CD8-positive, alpha-beta memory T cell (primary cell): ENCODE data around the gene SGK2. TPM values are rescaled to one million over a fixed set of nuclear protein-coding genes. Genes with fewer than 3 reads are reported as not detected.

ENCODE experiments used
- CTCF ChIA-PET: fragments of 350-600 bp; sonication (Branson Sonifier 250); formaldehyde crosslinking; loops from one replicate; lab custom pipeline; 2021; ENCODE audit warnings: antibody characterized with exemption; lab: Charles Lee
- POLR2A ChIA-PET: fragments of 350-600 bp; sonication (Branson Sonifier 250); formaldehyde crosslinking; loops from one replicate; lab custom pipeline; 2021; ENCODE audit warnings: antibody characterized with exemption; lab: Charles Lee
- DNase-seq, 5 donors: peaks; one replicate each; pipeline versions ENCODE4 v3.0.0 to v3.0.0-alpha.2; 2020 to 2022; ENCODE audit warnings: mixed read lengths in 1 of 5
- H3K27ac ChIP-seq: one replicate; pipeline ENCODE4 v1.7.0; 2013; ENCODE audit warnings: low read depth, mild to moderate bottlenecking, low read length, moderate library complexity
- H3K27me3 ChIP-seq: 2 replicates; pipeline ENCODE4 v1.7.0; 2013; ENCODE audit warnings: low read length, mild to moderate bottlenecking; ENCODE audit not compliant: insufficient read depth, poor library complexity, severe bottlenecking
- H3K36me3 ChIP-seq: 2 replicates; pipeline ENCODE4 v1.7.0; 2013; ENCODE audit warnings: mild to moderate bottlenecking, low read length, moderate library complexity; ENCODE audit not compliant: insufficient read depth
- H3K4me1 ChIP-seq: 2 replicates; pipeline ENCODE4 v1.7.0; 2013; ENCODE audit warnings: mild to moderate bottlenecking, low read length, moderate library complexity; ENCODE audit not compliant: insufficient read depth
- H3K4me3 ChIP-seq: 2 replicates; pipeline ENCODE4 v1.7.0; 2013; ENCODE audit warnings: mild to moderate bottlenecking, low read length
- H3K9me3 ChIP-seq: 2 replicates; pipeline ENCODE4 v1.7.0; 2013; ENCODE audit warnings: mild to moderate bottlenecking, low read length
- H3K27ac Mint-ChIP-seq, 8 donors: one replicate each; pipeline ENCODE4 v1.8.0; 2020 to 2021; ENCODE audit warnings: mixed read lengths in 8 of 8, mild to moderate bottlenecking in 6 of 8, inconsistent platforms in 3 of 8, moderate library complexity in 3 of 8
- H3K27me3 Mint-ChIP-seq, 2 donors: one replicate each; pipeline ENCODE4 v1.8.0; 2020 to 2021; ENCODE audit warnings: mixed read lengths in 2 of 2, mild to moderate bottlenecking in 1 of 2, moderate library complexity in 1 of 2
- H3K36me3 Mint-ChIP-seq, 3 donors: one replicate each; pipeline ENCODE4 v1.8.0; 2020 to 2021; ENCODE audit warnings: mixed read lengths in 3 of 3, inconsistent platforms in 1 of 3, mild to moderate bottlenecking in 1 of 3
- H3K4me1 Mint-ChIP-seq, 3 donors: one replicate each; pipeline ENCODE4 v1.8.0; 2020 to 2021; ENCODE audit warnings: mixed read lengths in 3 of 3, inconsistent platforms in 1 of 3, mild to moderate bottlenecking in 1 of 3
- H3K4me3 Mint-ChIP-seq, 7 donors: one replicate each; pipeline ENCODE4 v1.8.0; 2020 to 2021; ENCODE audit warnings: mixed read lengths in 7 of 7, mild to moderate bottlenecking in 6 of 7, moderate library complexity in 4 of 7, inconsistent platforms in 2 of 7
- H3K9me3 Mint-ChIP-seq, 5 donors: one replicate each; pipeline ENCODE4 v1.8.0; 2020 to 2022; ENCODE audit warnings: mixed read lengths in 5 of 5, mild to moderate bottlenecking in 3 of 5, moderate library complexity in 2 of 5, inconsistent platforms in 1 of 5
- polyA plus RNA-seq: library from polyadenylated mRNA; unstranded; fragments of 300-500 nt; fragmentation: Illumina TruSeq; gene quantifications from one replicate; pipeline ENCODE4 v1.2.3, GENCODE V29; 2021
- total RNA-seq, 2 experiments: library from RNA; stranded (reverse); gene quantifications; one replicate each; pipeline ENCODE4 v1.2.3, GENCODE V29; 2021

Gene SGK2
- total and polyA plus RNA-seq, 3 experiments from 2014 or later, result 0.11 to 0.24 TPM; not detected in 1

GRCh38 chr20:43537921-43538877 lies 20.6 kb upstream of the SGK2 start:
- Mint-ChIP-seq H3K27me3 (peaks cover 0 to 1% of the 10 kb centered on the region in 2 donors), H3K4me1 (no peaks in the 10 kb centered on the region), H3K9me3 (no peaks in the 10 kb centered on the region), H3K36me3 (peaks cover 0 to 30% (median 0%) of the 10 kb centered on the region in 3 donors), H3K4me3 (no peak overlapping the region), H3K27ac (peak overlapping the region in 2 of 8 donors; percentile 32 to 48)
- DNase-seq, result peak in 3 of 5 donors; percentile 20 to 61 (median 26)
- no peaks in the 10 kb centered on the region for H3K9me3 ChIP-seq
- H3K27me3 ChIP-seq, result no peaks in the 10 kb centered on the region
- H3K27ac ChIP-seq, result no peak overlapping the region
- POLR2A ChIA-PET, result no interaction called here
- H3K36me3 ChIP-seq, result no peaks in the 10 kb centered on the region
- H3K4me3 ChIP-seq, result no peak overlapping the region
- CTCF ChIA-PET, result interaction anchor here (0.9 to 1.5 kb wide), 11 partner anchors 8 to 224 kb away, joined by 3 to 5 read pairs (median 3); no protein-coding TSS in a partner anchor
- H3K4me1 ChIP-seq, result no peaks in the 10 kb centered on the region

DNA sequence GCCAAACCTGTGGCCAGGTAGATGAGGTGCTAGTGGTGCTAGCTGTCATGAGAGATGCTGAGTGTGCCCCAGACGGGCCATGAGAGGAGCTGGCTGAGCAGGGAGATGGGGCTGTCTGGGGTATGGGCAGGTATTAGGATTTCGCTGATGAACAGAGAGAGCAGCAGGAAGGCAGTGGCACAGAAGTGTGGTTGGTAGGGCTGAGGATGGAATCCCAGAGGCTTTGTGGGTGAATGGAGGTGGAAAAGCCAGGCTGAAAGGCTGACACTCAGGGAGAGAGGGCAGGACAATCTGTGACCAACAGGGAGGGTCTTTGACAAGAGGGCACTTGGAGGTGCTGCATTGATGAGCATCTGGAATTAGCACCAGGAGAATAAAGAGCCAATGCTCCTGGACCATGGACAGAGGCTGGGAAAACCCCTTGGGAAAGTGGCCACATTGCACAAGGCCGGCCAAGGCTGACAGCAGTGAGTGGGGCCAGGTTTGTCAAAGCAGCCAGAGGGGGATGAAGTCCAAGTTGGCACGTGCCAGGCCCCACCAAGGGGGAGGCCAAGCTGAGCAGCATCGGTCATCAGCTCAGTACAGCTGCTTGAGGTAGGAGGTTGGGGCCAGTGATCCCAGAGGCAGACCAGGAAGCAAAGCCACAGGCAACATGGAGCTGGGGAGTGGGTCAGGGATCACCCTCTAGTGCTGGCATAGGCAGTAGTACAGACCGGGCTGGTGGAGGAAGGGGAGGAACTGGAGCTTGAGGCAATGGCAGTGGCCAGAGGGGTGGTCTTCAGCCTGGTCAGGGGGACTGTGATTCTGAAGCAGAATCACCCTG lies 19.7 kb upstream of the SGK2 start:
- no peaks in the 10 kb centered on the region for H3K4me1 Mint-ChIP-seq
- Histone ChIP-seq H3K4me1 (no peaks in the 10 kb centered on the region), H3K4me3 (no peak overlapping the region), H3K27ac (no peak overlapping the region), H3K27me3 (no peaks in the 10 kb centered on the region), H3K9me3 (no peaks in the 10 kb centered on the region), H3K36me3 (no peaks in the 10 kb centered on the region)
- CTCF ChIA-PET, result interaction anchor here (0.9 to 1.5 kb wide), 8 partner anchors 10 to 223 kb away, joined by 3 to 5 read pairs (median 3); no protein-coding TSS in a partner anchor
- POLR2A ChIA-PET, result no interaction called here
- H3K27ac Mint-ChIP-seq, result peak overlapping the region in 2 of 8 donors; percentile 48 to 93
- no peak overlapping the region for H3K4me3 Mint-ChIP-seq
- DNase-seq, result no peak
- peaks cover 0 to 30% (median 0%) of the 10 kb centered on the region in 3 donors for H3K36me3 Mint-ChIP-seq
- H3K9me3 Mint-ChIP-seq, result no peaks in the 10 kb centered on the region
- H3K27me3 Mint-ChIP-seq, result peaks cover 0 to 3% of the 10 kb centered on the region in 2 donors

DNA sequence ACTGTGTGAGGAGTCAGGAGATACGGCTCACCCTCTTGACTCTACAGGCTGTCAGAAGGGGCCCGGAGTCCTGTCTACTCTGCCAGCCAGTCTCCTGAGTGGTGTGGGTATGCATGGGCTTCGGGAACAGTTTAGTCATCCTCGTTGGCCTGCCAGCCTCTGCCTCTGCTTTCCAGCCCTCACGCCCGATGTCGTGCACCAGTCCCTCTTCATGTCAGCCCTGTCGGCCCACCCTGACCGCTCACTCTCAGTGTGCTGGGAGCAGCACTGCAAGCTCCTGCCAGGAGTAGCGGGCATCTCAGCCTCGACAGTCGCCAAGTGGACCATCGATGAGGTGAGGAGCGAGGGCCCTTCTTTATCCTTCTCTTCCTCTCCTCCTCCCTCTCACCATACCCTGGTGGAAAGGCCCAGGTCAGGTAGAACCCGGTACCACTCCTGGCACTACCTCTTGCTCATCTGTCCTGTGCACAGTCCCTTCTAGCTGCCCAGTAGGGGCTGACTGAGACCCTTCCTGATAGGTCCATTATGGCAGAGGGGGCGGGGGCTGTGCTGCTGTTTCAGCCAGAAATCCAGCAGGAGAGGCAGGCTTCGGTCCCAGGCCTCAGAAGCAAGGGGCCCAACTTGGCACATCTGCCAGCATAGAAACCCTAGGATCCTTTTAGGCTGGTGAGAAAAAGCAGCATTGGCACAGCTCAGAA lies 18.7 kb upstream of the SGK2 start:
- Mint-ChIP-seq H3K27ac (no peak overlapping the region), H3K36me3 (peaks cover 0 to 30% (median 0%) of the 10 kb centered on the region in 3 donors), H3K9me3 (no peaks in the 10 kb centered on the region), H3K4me1 (no peaks in the 10 kb centered on the region), H3K4me3 (no peak overlapping the region), H3K27me3 (peaks cover 0 to 4% of the 10 kb centered on the region in 2 donors)
- DNase-seq, result no peak
- Histone ChIP-seq H3K27me3 (no peaks in the 10 kb centered on the region), H3K4me1 (no peaks in the 10 kb centered on the region), H3K27ac (no peak overlapping the region), H3K9me3 (no peaks in the 10 kb centered on the region), H3K36me3 (no peaks in the 10 kb centered on the region), H3K4me3 (no peak overlapping the region)
- CTCF ChIA-PET, result interaction anchor here (0.9 to 1.0 kb wide), 2 partner anchors 26 to 44 kb away, joined by 3 read pairs; no protein-coding TSS in a partner anchor
- POLR2A ChIA-PET, result no interaction called here

DNA sequence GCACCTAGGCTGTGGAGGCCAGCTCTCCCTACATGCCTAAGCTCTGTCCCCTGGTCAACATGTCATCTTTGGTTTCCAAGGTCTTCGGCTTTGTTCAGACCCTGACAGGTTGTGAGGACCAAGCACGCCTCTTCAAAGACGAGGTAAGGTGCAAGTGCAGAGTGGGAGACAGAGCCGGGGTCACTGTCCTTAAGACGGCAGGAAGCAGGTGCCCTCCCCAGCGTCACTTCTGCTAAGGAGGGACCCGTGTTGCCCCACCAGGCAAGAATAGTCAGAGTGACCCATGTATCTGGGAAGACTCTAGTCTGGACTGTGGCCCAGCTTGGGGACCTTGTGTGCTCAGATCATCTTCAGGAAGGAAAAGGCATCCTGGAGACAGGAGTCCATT lies 18.2 kb upstream of the SGK2 start:
- no peaks in the 10 kb centered on the region for H3K9me3 Mint-ChIP-seq
- POLR2A ChIA-PET, result no interaction called here
- Histone ChIP-seq H3K9me3 (no peaks in the 10 kb centered on the region), H3K27me3 (no peaks in the 10 kb centered on the region), H3K27ac (no peak overlapping the region), H3K4me3 (no peak overlapping the region), H3K36me3 (no peaks in the 10 kb centered on the region), H3K4me1 (no peaks in the 10 kb centered on the region)
- no peak for DNase-seq
- peaks cover 0 to 24% (median 0%) of the 10 kb centered on the region in 3 donors for H3K36me3 Mint-ChIP-seq
- no peak overlapping the region for H3K4me3 Mint-ChIP-seq
- peaks cover 0 to 4% of the 10 kb centered on the region in 2 donors for H3K27me3 Mint-ChIP-seq
- CTCF ChIA-PET, result interaction anchor here (0.9 kb wide), 1 partner anchor 26 kb away, joined by 3 read pairs; no protein-coding TSS in a partner anchor
- H3K4me1 Mint-ChIP-seq, result no peaks in the 10 kb centered on the region
- H3K27ac Mint-ChIP-seq, result no peak overlapping the region

DNA sequence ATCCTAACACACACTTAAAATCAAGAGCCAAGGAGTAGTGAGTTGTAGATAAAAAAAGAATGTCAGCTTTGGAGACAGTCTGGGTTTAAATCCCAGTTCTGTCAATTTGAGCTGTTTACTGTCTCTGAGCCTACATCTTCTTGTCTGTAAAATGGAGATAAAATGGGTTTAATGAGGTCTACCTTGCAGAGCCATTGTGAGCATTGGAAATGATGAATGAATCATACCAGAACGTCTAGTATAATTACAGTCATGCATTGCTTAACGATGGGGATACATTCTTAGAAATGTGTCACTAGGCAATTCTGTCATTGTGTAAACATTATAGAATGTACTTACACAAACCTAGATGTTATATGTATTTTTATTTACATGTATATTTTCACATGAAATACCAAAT lies 17.6 kb upstream of the SGK2 start:
- H3K36me3 Mint-ChIP-seq, result peaks cover 0 to 22% (median 0%) of the 10 kb centered on the region in 3 donors
- H3K4me1 Mint-ChIP-seq, result no peaks in the 10 kb centered on the region
- H3K4me3 Mint-ChIP-seq, result no peak overlapping the region
- DNase-seq, result no peak
- H3K9me3 Mint-ChIP-seq, result no peaks in the 10 kb centered on the region
- POLR2A ChIA-PET, result no interaction called here
- H3K36me3 ChIP-seq, result no peaks in the 10 kb centered on the region
- no peaks in the 10 kb centered on the region for H3K27me3 ChIP-seq
- CTCF ChIA-PET, result no interaction called here
- H3K27me3 Mint-ChIP-seq, result peaks cover 0 to 4% of the 10 kb centered on the region in 2 donors
- no peak overlapping the region for H3K4me3 ChIP-seq
- H3K4me1 ChIP-seq, result no peaks in the 10 kb centered on the region
- H3K27ac Mint-ChIP-seq, result no peak overlapping the region
- H3K9me3 ChIP-seq, result no peaks in the 10 kb centered on the region
- H3K27ac ChIP-seq, result no peak overlapping the region

GRCh38 chr20:43542161-43542560 lies 16.7 kb upstream of the SGK2 start:
- no peaks in the 10 kb centered on the region for H3K4me1 Mint-ChIP-seq
- H3K4me3 Mint-ChIP-seq, result no peak overlapping the region
- no peaks in the 10 kb centered on the region for H3K27me3 ChIP-seq
- H3K36me3 Mint-ChIP-seq, result peaks cover 0 to 19% (median 0%) of the 10 kb centered on the region in 3 donors
- no peaks in the 10 kb centered on the region for H3K9me3 Mint-ChIP-seq
- no peaks in the 10 kb centered on the region for H3K9me3 ChIP-seq
- H3K27me3 Mint-ChIP-seq, result peaks cover 0 to 4% of the 10 kb centered on the region in 2 donors
- ChIA-PET POLR2A (no interaction called here), CTCF (no interaction called here)
- H3K27ac ChIP-seq, result no peak overlapping the region
- DNase-seq, result no peak
- H3K27ac Mint-ChIP-seq, result no peak overlapping the region
- H3K4me3 ChIP-seq, result no peak overlapping the region
- H3K4me1 ChIP-seq, result no peaks in the 10 kb centered on the region
- no peaks in the 10 kb centered on the region for H3K36me3 ChIP-seq

GRCh38 chr20:43542674-43543073 lies 16.2 kb upstream of the SGK2 start:
- Mint-ChIP-seq H3K36me3 (peaks cover 3 to 21% (median 4%) of the 10 kb centered on the region in 3 donors), H3K27ac (no peak overlapping the region), H3K27me3 (peaks cover 0 to 5% of the 10 kb centered on the region in 2 donors), H3K9me3 (peaks cover 0 to 2% (median 0%) of the 10 kb centered on the region in 5 donors), H3K4me1 (no peaks in the 10 kb centered on the region), H3K4me3 (no peak overlapping the region)
- ChIA-PET POLR2A (no interaction called here), CTCF (no interaction called here)
- Histone ChIP-seq H3K36me3 (no peaks in the 10 kb centered on the region), H3K4me3 (no peak overlapping the region), H3K27me3 (no peaks in the 10 kb centered on the region), H3K9me3 (no peaks in the 10 kb centered on the region), H3K4me1 (no peaks in the 10 kb centered on the region), H3K27ac (no peak overlapping the region)
- no peak for DNase-seq
